Gastroesophageal sphincter (tissue), 3 donors: ENCODE results near the gene MPRIP.

Experiments used
- EP300 ChIP-seq: sonication (generic); formaldehyde crosslinking; IDR thresholded peaks from one replicate; pipeline ENCODE4 v1.6.1; 2017; ENCODE audit warnings: antibody characterized with exemption, mild to moderate bottlenecking
- POLR2A ChIP-seq, 2 donors: fragments of 450-650 bp; IDR thresholded peaks; one replicate each; pipeline ENCODE4 v1.6.1; 2017; ENCODE audit warnings: antibody characterized with exemption in 2 of 2, mild to moderate bottlenecking in 2 of 2, moderate library complexity in 1 of 2
- POLR2AphosphoS5 ChIP-seq: sonication (generic); formaldehyde crosslinking; IDR thresholded peaks from one replicate; pipeline ENCODE4 v1.6.1; 2017; ENCODE audit warnings: antibody characterized with exemption
- TF ChIP-seq, protein P1 (sequence below), 4 experiments: fragments of 200-600 bp in 2 of 4; fragments of 450-650 bp in 2 of 4; sonication (generic) in 1 of 4; IDR thresholded peaks; one replicate each; pipeline ENCODE4 v1.5.1; 2017 to 2019; ENCODE audit warnings: antibody characterized with exemption in 4 of 4, mild to moderate bottlenecking in 2 of 4, moderate library complexity in 2 of 4

GRCh38 chr17:17052462-17053221 is 10.4 kb downstream of the MPRIP start:
- TF ChIP-seq, protein P1, sequence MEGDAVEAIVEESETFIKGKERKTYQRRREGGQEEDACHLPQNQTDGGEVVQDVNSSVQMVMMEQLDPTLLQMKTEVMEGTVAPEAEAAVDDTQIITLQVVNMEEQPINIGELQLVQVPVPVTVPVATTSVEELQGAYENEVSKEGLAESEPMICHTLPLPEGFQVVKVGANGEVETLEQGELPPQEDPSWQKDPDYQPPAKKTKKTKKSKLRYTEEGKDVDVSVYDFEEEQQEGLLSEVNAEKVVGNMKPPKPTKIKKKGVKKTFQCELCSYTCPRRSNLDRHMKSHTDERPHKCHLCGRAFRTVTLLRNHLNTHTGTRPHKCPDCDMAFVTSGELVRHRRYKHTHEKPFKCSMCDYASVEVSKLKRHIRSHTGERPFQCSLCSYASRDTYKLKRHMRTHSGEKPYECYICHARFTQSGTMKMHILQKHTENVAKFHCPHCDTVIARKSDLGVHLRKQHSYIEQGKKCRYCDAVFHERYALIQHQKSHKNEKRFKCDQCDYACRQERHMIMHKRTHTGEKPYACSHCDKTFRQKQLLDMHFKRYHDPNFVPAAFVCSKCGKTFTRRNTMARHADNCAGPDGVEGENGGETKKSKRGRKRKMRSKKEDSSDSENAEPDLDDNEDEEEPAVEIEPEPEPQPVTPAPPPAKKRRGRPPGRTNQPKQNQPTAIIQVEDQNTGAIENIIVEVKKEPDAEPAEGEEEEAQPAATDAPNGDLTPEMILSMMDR (IDR thresholded peaks at IDR 0.05): no peak
- TF ChIP-seq POLR2A (IDR thresholded peaks at IDR 0.05) (no peak), POLR2AphosphoS5 (no peak), EP300 (no peak)
